Activated T-helper 1 cell treated with Interleukin-2 at 50 U/mL for 16 hours (primary cell): ENCODE measurements around the gene GPR15LG.

Experiments used
- DNase-seq: peaks from one replicate; pipeline ENCODE4 v3.0.0-alpha.2; 2020; ENCODE audit warnings: low read depth

The GPR15LG gene

GRCh38 chr10:84193846-84194423 is 20.3 kb downstream of the GPR15LG start:
- DNase-seq = no peak

GRCh38 chr10:84194424-84195043 is 20.9 kb downstream of the GPR15LG start, which contains the start of gene CDHR1:
Gene CDHR1 (plus strand): TSS chr10:84194537. CDS start chr10:84194761, 224 bp downstream.
- DNase-seq = no peak

- no peak for DNase-seq
These were observed 21.6 kb downstream of the GPR15LG start for GRCh38 chr10:84195044-84195830.

GRCh38 chr10:84196083-84196482 is 22.5 kb downstream of the GPR15LG start:
- DNase-seq = no peak

GRCh38 chr10:84196941-84197340 is 23.3 kb downstream of the GPR15LG start:
- no peak for DNase-seq

- DNase-seq = no peak
These were observed 24.0 kb downstream of the GPR15LG start for GRCh38 chr10:84197643-84198042.

- no peak for DNase-seq
These were observed 24.8 kb downstream of the GPR15LG start for GRCh38 chr10:84198206-84198915.

- DNase-seq = no peak
These were observed 27.1 kb downstream of the GPR15LG start for GRCh38 chr10:84200537-84201243.

GRCh38 chr10:84201244-84201606 is 27.6 kb downstream of the GPR15LG start:
- no peak for DNase-seq

- DNase-seq = no peak
These were observed 28.1 kb downstream of the GPR15LG start for GRCh38 chr10:84201682-84202081.

GRCh38 chr10:84202349-84202748 is 28.7 kb downstream of the GPR15LG start:
- DNase-seq = no peak

- DNase-seq = no peak
These were observed 30.5 kb downstream of the GPR15LG start for GRCh38 chr10:84204122-84204521.

GRCh38 chr10:84204610-84205009 is 31.0 kb downstream of the GPR15LG start:
- no peak for DNase-seq

GRCh38 chr10:84205049-84205852 is 31.6 kb downstream of the GPR15LG start:
- DNase-seq = peak; percentile 28

GRCh38 chr10:84205853-84206525 is 32.4 kb downstream of the GPR15LG start:
- DNase-seq = no peak

GRCh38 chr10:84208023-84208422 is 34.4 kb downstream of the GPR15LG start:
- DNase-seq = no peak

- no peak for DNase-seq
These were observed 38.0 kb downstream of the GPR15LG start for GRCh38 chr10:84211566-84211965.

GRCh38 chr10:84212014-84212413 is 38.4 kb downstream of the GPR15LG start:
- DNase-seq = no peak

GRCh38 chr10:84213076-84213475 is 39.5 kb downstream of the GPR15LG start:
- DNase-seq = no peak

- DNase-seq = no peak
These were observed 40.5 kb downstream of the GPR15LG start for GRCh38 chr10:84214046-84214572.
